ENCODE measurements around the gene RPUSD1.

The RPUSD1 gene

GRCh38 chr16:818592-818991 is 30.4 kb upstream of the RPUSD1 start:
- no peak for DNase-seq (ENCODE audit: low spot score)

GRCh38 chr16:818132-818531 is 30.0 kb upstream of the RPUSD1 start:
- no peak for DNase-seq (ENCODE audit: low spot score)

DNA sequence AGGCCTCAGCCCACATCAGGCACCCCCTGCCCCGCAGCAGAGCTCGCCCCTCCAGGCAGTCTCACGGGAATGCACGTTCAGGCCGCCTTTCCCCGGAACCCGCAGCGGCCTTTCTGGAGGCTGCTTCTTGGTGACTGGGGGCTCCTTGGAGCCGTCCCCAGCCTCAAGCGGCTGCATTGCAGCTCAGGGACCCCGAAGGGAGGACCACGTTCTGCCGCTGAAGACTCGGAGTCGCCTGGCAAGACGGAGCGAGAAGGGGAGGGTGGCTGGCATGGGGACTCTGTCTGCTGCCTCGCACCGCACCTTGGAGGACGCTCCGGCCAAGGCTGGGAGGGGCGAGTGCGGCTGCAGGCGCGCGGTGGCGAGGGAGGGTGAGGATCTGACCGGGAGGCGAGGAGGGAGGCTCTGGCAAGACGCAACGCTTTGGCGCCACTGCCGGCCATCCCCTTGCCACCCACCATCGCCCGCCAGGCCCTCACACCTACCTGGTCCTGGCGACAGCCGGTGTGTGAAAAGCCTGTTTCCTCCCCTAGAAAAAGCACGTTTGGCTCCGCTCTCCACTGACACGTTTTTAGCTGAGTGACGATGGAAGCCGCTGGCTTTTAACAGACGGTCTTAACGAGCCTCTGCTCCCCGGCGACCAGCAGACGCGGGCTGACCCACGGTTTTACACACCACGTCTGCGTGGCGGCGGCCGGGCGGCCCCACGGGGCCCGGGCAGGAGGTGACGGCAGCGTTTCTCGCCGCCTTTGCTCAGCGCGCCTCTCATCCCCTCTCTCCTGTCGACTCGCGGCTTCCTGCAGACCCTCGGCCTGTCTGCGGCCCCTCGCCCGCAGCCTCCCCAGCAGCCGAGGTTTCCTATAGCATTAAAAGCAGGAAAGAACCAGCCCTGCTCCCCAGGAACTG is 29.1 kb upstream of the RPUSD1 start:
- no peak for DNase-seq (ENCODE audit: low spot score)

GRCh38 chr16:815861-816260 is 27.7 kb upstream of the RPUSD1 start:
- no peak for DNase-seq (ENCODE audit: low spot score)

- DNase-seq (ENCODE audit: low spot score), result no peak
These were observed 26.8 kb upstream of the RPUSD1 start for GRCh38 chr16:814974-815373.

- DNase-seq (ENCODE audit: low spot score), result no peak
These were observed 25.8 kb upstream of the RPUSD1 start for GRCh38 chr16:813916-814412.

DNA sequence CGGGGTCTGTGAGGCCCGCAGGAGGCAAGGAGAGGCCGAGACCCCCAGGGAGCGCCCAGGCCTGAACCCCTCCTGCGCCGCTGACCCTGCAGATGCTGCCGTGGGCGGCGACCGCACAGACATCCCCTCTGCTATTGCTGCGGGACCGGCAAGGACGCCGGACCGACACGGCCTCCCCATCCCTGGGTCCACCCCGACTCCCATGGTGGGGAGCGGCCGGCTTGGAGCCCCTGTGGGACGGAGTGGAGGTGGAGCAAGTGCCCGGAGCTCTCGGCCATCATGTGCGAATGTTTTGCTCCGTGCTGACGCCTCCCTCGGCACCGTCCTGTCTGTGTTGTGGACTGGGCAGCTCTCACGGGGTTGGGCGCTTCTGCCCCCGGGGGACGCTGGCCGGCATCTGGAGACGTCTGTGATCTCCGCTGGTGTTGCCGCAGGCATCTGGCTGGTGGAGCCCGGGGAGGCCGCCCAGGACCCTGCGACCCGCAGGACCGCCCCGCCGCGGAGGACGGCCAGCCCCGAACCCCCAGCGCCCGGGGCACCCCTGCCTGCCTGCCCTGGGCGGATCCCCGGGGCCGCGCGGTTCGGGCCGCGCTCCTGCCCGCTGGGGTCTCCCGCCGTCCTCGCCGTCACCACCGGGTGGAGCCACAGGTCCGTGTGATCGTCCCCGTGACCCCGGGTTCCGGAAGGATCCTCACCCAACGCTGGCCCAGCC is 25.2 kb upstream of the RPUSD1 start:
- peak; percentile 60 for DNase-seq (ENCODE audit: low spot score)

GRCh38 chr16:808085-808386 is 19.9 kb upstream of the RPUSD1 start:
- no peak for DNase-seq (ENCODE audit: low spot score)

- DNase-seq (ENCODE audit: low spot score), result peak; percentile 96
These were observed 19.3 kb upstream of the RPUSD1 start for GRCh38 chr16:807347-808084.

GRCh38 chr16:805474-805873 is 17.3 kb upstream of the RPUSD1 start:
- DNase-seq (ENCODE audit: low spot score), result no peak

DNA sequence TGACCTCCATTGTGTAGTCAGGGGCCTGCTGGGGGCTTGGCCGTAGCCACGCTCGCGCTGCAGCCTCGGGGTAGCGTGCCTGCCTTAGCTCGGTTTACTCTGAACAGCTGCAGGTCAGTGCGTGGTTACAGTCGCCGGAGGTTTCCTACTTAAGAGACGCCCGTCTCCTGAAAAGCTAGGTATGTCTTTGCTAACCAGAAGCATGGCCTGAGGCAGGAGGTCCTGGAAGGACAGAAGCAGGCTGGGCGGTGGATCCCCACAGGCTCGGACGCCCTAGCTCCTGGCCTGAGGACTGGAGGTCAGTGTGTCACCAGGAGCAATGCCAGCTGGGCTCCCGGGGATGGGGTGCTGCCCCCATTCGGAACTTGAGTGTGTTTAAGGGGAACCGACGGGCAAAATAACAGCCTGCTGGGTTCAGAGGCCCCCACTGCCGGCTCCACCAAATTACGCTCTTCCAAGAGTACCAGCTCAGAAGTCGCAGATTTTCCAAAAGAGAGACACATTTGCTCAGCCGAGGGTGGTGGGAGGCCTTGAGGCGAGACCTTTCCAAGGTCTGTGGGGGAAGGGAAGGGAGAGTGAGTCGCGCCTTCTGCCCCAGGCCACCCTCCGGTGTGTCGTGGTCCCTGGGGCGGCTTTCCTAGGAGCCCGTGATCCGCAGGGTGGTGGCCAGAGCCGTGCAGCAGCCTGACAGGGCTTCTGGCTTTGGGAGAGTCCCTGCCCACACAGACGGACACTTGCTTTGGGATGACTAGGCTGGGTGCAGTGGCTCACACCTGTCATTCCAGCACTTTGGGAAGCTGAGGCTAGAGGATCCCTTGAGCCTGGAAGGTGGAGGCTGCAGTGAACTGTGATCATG is 16.2 kb upstream of the RPUSD1 start:
- DNase-seq (ENCODE audit: low spot score), result no peak

DNA sequence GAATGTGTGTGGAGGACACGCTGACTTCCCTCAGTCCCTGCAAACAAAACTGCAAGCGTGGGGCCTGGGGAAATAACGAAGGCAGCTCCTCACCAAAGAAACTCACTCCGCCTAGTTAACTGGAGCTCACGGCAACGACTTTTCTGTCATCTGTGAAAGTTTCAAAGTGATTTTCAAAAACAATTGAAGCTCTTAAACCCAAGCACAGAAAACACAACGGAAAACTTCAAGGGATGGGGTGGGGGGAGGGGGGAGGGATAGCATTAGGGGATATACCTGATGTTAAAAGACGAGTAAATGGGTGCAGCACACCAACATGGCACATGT is 15.5 kb upstream of the RPUSD1 start:
- DNase-seq (ENCODE audit: low spot score), result no peak

- DNase-seq (ENCODE audit: low spot score), result no peak
These were observed 15.0 kb upstream of the RPUSD1 start for GRCh38 chr16:802914-803753.

DNA sequence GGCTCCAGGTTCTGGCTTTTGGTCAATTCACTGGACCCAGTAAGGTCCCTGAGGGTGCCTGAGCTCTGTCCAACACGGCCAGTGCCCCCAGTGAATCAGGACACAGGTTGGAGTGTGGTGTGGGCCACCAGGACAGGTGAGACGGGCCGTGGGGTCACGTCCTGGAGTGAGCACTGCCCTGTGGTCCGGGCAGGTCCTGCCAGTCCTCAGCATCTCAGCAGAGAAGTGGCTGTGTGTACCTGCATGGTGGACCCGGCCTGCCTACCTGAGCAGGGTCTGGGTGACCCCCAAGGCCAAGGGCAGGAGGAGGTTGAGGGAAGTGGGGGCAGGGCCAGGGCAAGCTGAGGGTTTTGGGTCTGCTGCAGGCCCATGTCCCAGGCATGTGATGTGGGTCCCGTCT is 14.3 kb upstream of the RPUSD1 start:
- DNase-seq (ENCODE audit: low spot score), result no peak

GRCh38 chr16:801584-802363 is 13.6 kb upstream of the RPUSD1 start:
- no peak for DNase-seq (ENCODE audit: low spot score)

- DNase-seq (ENCODE audit: low spot score), result no peak
These were observed 12.8 kb upstream of the RPUSD1 start for GRCh38 chr16:800834-801511.

DNA sequence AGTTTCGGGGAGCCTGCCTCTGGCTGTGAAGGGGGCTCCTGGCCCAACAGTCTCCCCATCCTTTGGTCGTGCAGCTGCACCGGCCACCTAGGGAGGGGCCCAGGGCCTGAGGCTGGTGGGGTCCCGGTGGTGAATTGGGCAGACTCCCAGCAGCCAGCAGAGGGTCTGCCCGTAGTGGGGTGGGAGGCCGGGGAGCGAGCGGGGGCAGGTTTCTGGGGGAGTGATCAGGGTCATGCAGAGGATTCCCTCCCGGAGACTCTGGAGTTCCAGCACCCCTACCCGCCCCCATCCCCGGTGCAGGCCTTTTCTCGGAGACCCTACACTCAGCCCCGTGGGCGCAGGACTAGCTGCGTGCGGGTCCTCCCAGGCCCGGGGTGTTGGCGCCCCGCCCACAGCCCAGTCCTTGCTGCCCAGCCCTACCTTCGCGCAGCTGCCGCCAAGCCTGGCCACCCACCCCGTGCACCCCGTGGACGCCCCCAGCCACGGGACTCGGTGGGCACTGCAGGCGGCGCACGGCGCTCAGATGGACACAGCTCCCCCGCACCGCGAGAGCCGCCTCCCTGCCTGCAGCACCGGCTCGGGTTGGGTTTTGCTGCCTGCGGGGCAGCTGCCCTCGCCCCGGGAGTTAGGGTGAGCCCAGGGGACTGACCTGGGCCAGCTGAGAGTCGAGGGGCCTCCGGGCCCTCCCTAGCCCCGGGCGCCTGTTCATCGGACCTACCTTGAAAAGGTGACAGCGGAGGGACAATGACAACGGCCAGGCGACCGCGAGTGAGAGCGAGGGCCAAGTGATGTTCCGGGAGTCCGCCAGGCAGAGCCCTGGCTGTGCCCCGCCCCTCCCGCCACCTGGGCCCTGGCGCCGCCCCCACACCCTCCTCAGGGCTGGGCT is 12.0 kb upstream of the RPUSD1 start, which contains the start of gene GNG13:
TSS of gene GNG13 (minus strand) at position 787 of the 886 bp plus-strand sequence. CDS start 1,657 bp downstream, outside the sequence.
- DNase-seq (ENCODE audit: low spot score), result no peak

Measured in Ammon's horn (tissue), 1 donor.